ENCODE data around the gene OVCH2. TPM values are rescaled to one million over a fixed set of nuclear protein-coding genes. Genes with fewer than 3 reads are reported as not detected.

OVCH2 gene
- total and polyA plus RNA-seq, 2 donors from 2014 or later, result 2.3 to 2.5 TPM

DNA sequence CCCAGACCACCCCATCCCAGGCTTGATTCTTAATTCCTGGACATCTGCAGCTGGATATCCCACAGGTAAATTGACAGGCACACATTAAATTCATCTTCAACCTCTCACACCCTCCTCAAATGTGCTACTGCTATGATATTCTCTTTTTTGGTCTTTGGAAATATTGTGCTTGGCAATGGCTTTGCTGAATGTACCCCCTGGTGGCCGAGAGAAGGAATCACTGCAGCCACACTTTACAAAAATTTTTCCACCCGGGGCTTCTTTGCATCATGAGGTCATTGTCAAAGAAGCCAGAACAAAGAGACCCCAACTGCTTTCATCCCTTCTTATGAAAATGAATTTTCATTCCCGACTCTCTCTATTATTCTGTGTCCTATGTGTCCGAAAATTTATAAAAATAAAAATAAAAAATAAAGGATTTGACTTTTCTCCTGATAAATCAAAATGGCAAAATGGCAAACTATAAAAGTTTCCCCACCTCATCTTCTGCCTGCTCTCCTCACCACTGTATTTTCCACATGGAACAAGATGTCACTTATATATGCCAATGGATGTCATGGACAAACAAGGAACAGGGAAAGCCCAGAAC, 17.9 kb downstream of the OVCH2 start:
- Histone ChIP-seq H3K9ac (ENCODE audit: low read length in 3 of 3) (no peak overlapping the region), H3K27me3 (ENCODE audit: control insufficient read depth, insufficient read depth, low read length) (no peaks in the 10 kb centered on the region), H3K27ac (ENCODE audit: low read depth in 2 of 2, low read length in 2 of 2) (no peak overlapping the region), H3K4me1 (ENCODE audit: control insufficient read depth in 2 of 3, insufficient read depth in 2 of 3, low read depth in 1 of 3, low read length in 3 of 3) (no peaks in the 10 kb centered on the region), H3K9me3 (ENCODE audit: control insufficient read depth in 2 of 3, insufficient read depth in 1 of 3, low read length in 3 of 3) (no peaks in the 10 kb centered on the region), H3K36me3 (ENCODE audit: control insufficient read depth in 2 of 3, insufficient read depth in 3 of 3, low read length in 3 of 3) (no peaks in the 10 kb centered on the region), H3K4me3 (ENCODE audit: low read length in 3 of 3) (no peak overlapping the region)
- no peak for FAIRE-seq
- intact Hi-C loops (cut with DNase I), result no loop called here
- TF ChIP-seq, protein P1, sequence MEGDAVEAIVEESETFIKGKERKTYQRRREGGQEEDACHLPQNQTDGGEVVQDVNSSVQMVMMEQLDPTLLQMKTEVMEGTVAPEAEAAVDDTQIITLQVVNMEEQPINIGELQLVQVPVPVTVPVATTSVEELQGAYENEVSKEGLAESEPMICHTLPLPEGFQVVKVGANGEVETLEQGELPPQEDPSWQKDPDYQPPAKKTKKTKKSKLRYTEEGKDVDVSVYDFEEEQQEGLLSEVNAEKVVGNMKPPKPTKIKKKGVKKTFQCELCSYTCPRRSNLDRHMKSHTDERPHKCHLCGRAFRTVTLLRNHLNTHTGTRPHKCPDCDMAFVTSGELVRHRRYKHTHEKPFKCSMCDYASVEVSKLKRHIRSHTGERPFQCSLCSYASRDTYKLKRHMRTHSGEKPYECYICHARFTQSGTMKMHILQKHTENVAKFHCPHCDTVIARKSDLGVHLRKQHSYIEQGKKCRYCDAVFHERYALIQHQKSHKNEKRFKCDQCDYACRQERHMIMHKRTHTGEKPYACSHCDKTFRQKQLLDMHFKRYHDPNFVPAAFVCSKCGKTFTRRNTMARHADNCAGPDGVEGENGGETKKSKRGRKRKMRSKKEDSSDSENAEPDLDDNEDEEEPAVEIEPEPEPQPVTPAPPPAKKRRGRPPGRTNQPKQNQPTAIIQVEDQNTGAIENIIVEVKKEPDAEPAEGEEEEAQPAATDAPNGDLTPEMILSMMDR (IDR thresholded peaks at IDR 0.05; ENCODE audit: borderline replicate concordance, extremely low read depth, insufficient read depth), result peak; percentile 61
- DNase-seq, result peak in 2 of 5 donors; percentile 24 to 67

DNA sequence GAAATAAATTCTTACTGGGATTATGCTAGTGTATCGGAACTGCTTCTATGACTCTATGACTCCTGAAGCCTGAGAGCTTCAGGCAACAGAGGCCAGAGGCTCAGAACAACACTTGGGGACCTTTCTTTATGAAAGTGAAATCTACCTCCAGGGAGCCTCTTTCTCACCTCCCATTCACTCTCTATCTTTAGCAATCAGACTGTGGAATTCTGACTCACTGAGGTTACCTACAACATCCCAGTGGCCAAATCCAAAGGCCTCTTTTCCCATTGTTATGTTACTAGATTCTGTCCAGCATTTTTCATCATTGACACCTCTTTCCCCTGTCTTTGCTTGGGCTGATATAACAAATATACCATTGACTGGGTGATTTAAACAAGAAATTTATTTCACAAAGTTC, 18.9 kb downstream of the OVCH2 start:
- FAIRE-seq (no peak), DNase-seq (no peak)
- H3K9ac ChIP-seq (ENCODE audit: low read length in 3 of 3), result no peak overlapping the region
- TF ChIP-seq, protein P1 (IDR thresholded peaks at IDR 0.05; ENCODE audit: borderline replicate concordance, extremely low read depth, insufficient read depth), result no peak
- no peaks in the 10 kb centered on the region for H3K27me3 ChIP-seq (ENCODE audit: control insufficient read depth, insufficient read depth, low read length)
- H3K36me3 ChIP-seq (ENCODE audit: control insufficient read depth in 2 of 3, insufficient read depth in 3 of 3, low read length in 3 of 3), result no peaks in the 10 kb centered on the region
- intact Hi-C loops (cut with DNase I), result no loop called here
- H3K4me3 ChIP-seq (ENCODE audit: low read length in 3 of 3), result no peak overlapping the region
- H3K9me3 ChIP-seq (ENCODE audit: control insufficient read depth in 2 of 3, insufficient read depth in 1 of 3, low read length in 3 of 3), result no peaks in the 10 kb centered on the region
- H3K27ac ChIP-seq (ENCODE audit: low read depth in 2 of 2, low read length in 2 of 2), result no peak overlapping the region
- H3K4me1 ChIP-seq (ENCODE audit: control insufficient read depth in 2 of 3, insufficient read depth in 2 of 3, low read depth in 1 of 3, low read length in 3 of 3), result no peaks in the 10 kb centered on the region

DNA sequence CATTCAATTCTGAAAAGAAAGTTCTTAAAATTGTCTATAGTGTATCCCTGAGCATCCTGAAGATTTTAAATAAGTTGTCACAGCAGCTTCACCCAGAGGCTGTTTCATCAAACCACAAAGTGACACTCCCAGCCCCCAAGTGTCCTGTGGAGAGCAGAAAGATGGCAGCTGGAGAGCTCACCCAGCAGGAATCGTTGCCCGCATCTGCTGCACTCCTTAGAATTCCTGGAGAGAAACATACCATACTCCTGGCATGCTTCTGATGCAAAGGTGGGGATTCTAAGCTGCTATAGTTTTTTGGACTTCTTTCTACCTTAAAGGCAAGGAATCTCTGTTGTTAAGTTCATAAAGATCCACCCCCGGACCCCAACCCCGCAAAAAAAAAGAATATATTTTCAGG, 19.5 kb downstream of the OVCH2 start:
- no peak overlapping the region for H3K4me3 ChIP-seq (ENCODE audit: low read length in 3 of 3)
- H3K4me1 ChIP-seq (ENCODE audit: control insufficient read depth in 2 of 3, insufficient read depth in 2 of 3, low read depth in 1 of 3, low read length in 3 of 3), result no peaks in the 10 kb centered on the region
- DNase-seq (no peak), FAIRE-seq (no peak)
- no peaks in the 10 kb centered on the region for H3K36me3 ChIP-seq (ENCODE audit: control insufficient read depth in 2 of 3, insufficient read depth in 3 of 3, low read length in 3 of 3)
- no peak overlapping the region for H3K27ac ChIP-seq (ENCODE audit: low read depth in 2 of 2, low read length in 2 of 2)
- H3K9me3 ChIP-seq (ENCODE audit: control insufficient read depth in 2 of 3, insufficient read depth in 1 of 3, low read length in 3 of 3), result no peaks in the 10 kb centered on the region
- H3K27me3 ChIP-seq (ENCODE audit: control insufficient read depth, insufficient read depth, low read length), result no peaks in the 10 kb centered on the region
- no peak overlapping the region for H3K9ac ChIP-seq (ENCODE audit: low read length in 3 of 3)
- TF ChIP-seq, protein P1 (IDR thresholded peaks at IDR 0.05; ENCODE audit: borderline replicate concordance, extremely low read depth, insufficient read depth), result no peak
- intact Hi-C loops (cut with DNase I), result no loop called here

DNA sequence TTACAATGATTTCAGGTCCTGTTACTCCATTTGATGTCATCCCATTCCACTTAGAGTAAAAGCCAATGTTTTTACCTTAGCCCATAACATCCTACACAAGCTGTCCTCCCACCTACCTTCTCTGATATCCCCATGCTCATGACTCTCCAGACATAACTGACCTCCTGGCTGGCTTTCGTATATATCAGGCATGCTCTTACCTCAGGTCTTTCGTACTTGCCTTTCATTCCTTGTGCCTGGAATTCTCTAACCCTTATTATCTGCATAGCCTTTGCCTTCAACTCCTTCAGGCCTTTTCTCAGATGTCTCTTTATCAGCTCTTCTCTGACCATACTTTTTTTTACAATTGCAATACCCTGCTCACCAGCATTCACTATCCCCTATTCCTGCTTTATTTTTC, 22.7 kb downstream of the OVCH2 start:
- DNase-seq (no peak), FAIRE-seq (no peak)
- H3K4me1 ChIP-seq (ENCODE audit: control insufficient read depth in 2 of 3, insufficient read depth in 2 of 3, low read depth in 1 of 3, low read length in 3 of 3), result no peaks in the 10 kb centered on the region
- no peaks in the 10 kb centered on the region for H3K27me3 ChIP-seq (ENCODE audit: control insufficient read depth, insufficient read depth, low read length)
- no peaks in the 10 kb centered on the region for H3K9me3 ChIP-seq (ENCODE audit: control insufficient read depth in 2 of 3, insufficient read depth in 1 of 3, low read length in 3 of 3)
- no peak overlapping the region for H3K27ac ChIP-seq (ENCODE audit: low read depth in 2 of 2, low read length in 2 of 2)
- no peaks in the 10 kb centered on the region for H3K36me3 ChIP-seq (ENCODE audit: control insufficient read depth in 2 of 3, insufficient read depth in 3 of 3, low read length in 3 of 3)
- intact Hi-C loops (cut with DNase I), result no loop called here
- no peak overlapping the region for H3K9ac ChIP-seq (ENCODE audit: low read length in 3 of 3)
- no peak overlapping the region for H3K4me3 ChIP-seq (ENCODE audit: low read length in 3 of 3)
- TF ChIP-seq, protein P1 (IDR thresholded peaks at IDR 0.05; ENCODE audit: borderline replicate concordance, extremely low read depth, insufficient read depth), result no peak

Measured in kidney (tissue), 14 donors.